Endometrium (tissue), 2 donors: ENCODE data around the gene ARL6IP4.

Source experiments
- FAIRE-seq: peaks from 2 replicates; lab custom pipeline; 2012; peaks lifted over from hg19 to GRCh38; lab: Jason Lieb, UNC
- donor health status: control.
- donor health status: control.

Gene ARL6IP4

GRCh38 chr12:122978507-122978955 is 1.9 kb upstream of the ARL6IP4 start:
- no peak for FAIRE-seq

GRCh38 chr12:122979001-122979907 is 1.2 kb upstream of the ARL6IP4 start:
- FAIRE-seq = no peak

- no peak for FAIRE-seq
Observed at GRCh38 chr12:122979908-122980182, 636 bp upstream of the ARL6IP4 start.

- no peak for FAIRE-seq
Observed at GRCh38 chr12:122981036-122981471, 573 bp downstream of the ARL6IP4 start.

GRCh38 chr12:122981587-122982476 is 1.4 kb downstream of the ARL6IP4 start:
- FAIRE-seq = no peak

- FAIRE-seq = no peak
Observed at GRCh38 chr12:122982477-122982815, 2.0 kb downstream of the ARL6IP4 start.

GRCh38 chr12:122982963-122983788 is 2.7 kb downstream of the ARL6IP4 start:
- FAIRE-seq = no peak

- no peak for FAIRE-seq
Observed at GRCh38 chr12:122983789-122984515, 3.5 kb downstream of the ARL6IP4 start.

GRCh38 chr12:122984612-122985337 is 4.3 kb downstream of the ARL6IP4 start:
- no peak for FAIRE-seq

GRCh38 chr12:122985338-122986257 is 5.1 kb downstream of the ARL6IP4 start:
- no peak for FAIRE-seq

- FAIRE-seq = no peak
Observed at GRCh38 chr12:122986258-122986871, 5.9 kb downstream of the ARL6IP4 start.

GRCh38 chr12:122987086-122987951 is 6.8 kb downstream of the ARL6IP4 start:
- FAIRE-seq = no peak

GRCh38 chr12:122988036-122988435 is 7.6 kb downstream of the ARL6IP4 start:
- no peak for FAIRE-seq

GRCh38 chr12:122988612-122989212 is 8.2 kb downstream of the ARL6IP4 start:
- no peak for FAIRE-seq

GRCh38 chr12:122989225-122989839 is 8.9 kb downstream of the ARL6IP4 start:
- no peak for FAIRE-seq

- no peak for FAIRE-seq
Observed at GRCh38 chr12:122989874-122990419, 9.5 kb downstream of the ARL6IP4 start.

GRCh38 chr12:122990561-122990960 is 10.1 kb downstream of the ARL6IP4 start:
- FAIRE-seq = no peak
